Body of pancreas (tissue), 4 donors: ENCODE results near the gene HIF1A.

Experiments
- POLR2A ChIP-seq, 3 donors: fragments of 450-650 bp; IDR thresholded peaks; one replicate each; pipeline ENCODE4 v1.6.1; 2016; ENCODE audit warnings: antibody characterized with exemption in 3 of 3, mild to moderate bottlenecking in 2 of 3
- TF ChIP-seq, protein P1 (sequence below), 7 experiments: fragments of 450-650 bp in 4 of 7; fragments of 200-600 bp in 3 of 7; sonication (generic) in 3 of 7; IDR thresholded peaks; one replicate each; pipeline ENCODE4 v1.5.1; 2016 to 2019; ENCODE audit warnings: antibody characterized with exemption in 7 of 7

DNA sequence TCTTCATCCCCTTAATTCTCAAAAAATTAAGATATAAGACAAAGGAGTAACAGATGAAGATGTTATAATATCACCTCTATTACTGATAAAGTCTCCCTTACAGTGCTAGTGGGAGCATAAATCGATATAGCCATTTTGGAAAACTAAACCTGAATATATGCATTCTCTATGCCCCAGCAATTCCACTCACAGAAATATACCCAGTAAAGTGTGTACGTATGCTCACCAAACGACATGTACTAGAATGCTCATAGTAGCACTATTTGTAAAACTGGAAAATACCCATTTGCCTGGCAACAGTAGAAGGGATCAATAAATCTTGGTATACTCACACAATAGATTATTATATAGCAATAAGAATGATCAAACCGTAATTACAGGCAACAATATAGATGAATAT is 44.0 kb upstream of the HIF1A start:
- TF ChIP-seq, protein P1, sequence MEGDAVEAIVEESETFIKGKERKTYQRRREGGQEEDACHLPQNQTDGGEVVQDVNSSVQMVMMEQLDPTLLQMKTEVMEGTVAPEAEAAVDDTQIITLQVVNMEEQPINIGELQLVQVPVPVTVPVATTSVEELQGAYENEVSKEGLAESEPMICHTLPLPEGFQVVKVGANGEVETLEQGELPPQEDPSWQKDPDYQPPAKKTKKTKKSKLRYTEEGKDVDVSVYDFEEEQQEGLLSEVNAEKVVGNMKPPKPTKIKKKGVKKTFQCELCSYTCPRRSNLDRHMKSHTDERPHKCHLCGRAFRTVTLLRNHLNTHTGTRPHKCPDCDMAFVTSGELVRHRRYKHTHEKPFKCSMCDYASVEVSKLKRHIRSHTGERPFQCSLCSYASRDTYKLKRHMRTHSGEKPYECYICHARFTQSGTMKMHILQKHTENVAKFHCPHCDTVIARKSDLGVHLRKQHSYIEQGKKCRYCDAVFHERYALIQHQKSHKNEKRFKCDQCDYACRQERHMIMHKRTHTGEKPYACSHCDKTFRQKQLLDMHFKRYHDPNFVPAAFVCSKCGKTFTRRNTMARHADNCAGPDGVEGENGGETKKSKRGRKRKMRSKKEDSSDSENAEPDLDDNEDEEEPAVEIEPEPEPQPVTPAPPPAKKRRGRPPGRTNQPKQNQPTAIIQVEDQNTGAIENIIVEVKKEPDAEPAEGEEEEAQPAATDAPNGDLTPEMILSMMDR (IDR thresholded peaks at IDR 0.05) = no peak
- no peak for TF ChIP-seq POLR2A (IDR thresholded peaks at IDR 0.05)
